Thyroid gland (tissue), 4 donors: ENCODE data around the gene GAD1. TPM values are rescaled to one million over a fixed set of nuclear protein-coding genes. Genes with fewer than 3 reads are reported as not detected.

Experiments used
- DNase-seq, 2 donors: peaks; one replicate each; pipeline ENCODE4 v3.0.0-alpha.2; 2019
- H3K27ac ChIP-seq, 3 donors: fragments of 200-600 bp; sonication (generic); 1 replicate in 2 of 3; 2 replicates in 1 of 3; pipeline ENCODE4 v1.5.1; 2016 to 2019; ENCODE audit warnings: mild to moderate bottlenecking in 1 of 3, moderate library complexity in 1 of 3
- H3K27me3 ChIP-seq: fragments of 200-600 bp; sonication (generic); one replicate; pipeline ENCODE4 v1.5.1; 2019
- H3K36me3 ChIP-seq, 2 donors: fragments of 200-600 bp; sonication (generic); one replicate each; pipeline ENCODE4 v1.5.1; 2016 to 2019
- H3K4me1 ChIP-seq, 2 donors: fragments of 200-600 bp; sonication (generic); one replicate each; pipeline ENCODE4 v1.5.1; 2017 to 2019
- H3K4me3 ChIP-seq, 3 donors: fragments of 200-600 bp; sonication (generic); replicated peaks in 1 of 3; 1 replicate in 2 of 3; 2 replicates in 1 of 3; pipeline ENCODE4 v1.5.1; 2016; ENCODE audit warnings: mild to moderate bottlenecking in 1 of 3
- H3K9me3 ChIP-seq: fragments of 200-600 bp; sonication (generic); one replicate; pipeline ENCODE4 v1.5.1; 2017
- POLR2A ChIP-seq, 2 donors: fragments of 450-650 bp; IDR thresholded peaks; one replicate each; pipeline ENCODE4 v1.6.1; 2017; ENCODE audit warnings: antibody characterized with exemption in 2 of 2, mild to moderate bottlenecking in 2 of 2, moderate library complexity in 1 of 2
- WGBS, 2 donors: methylation state at CpG; one replicate each; pipeline ENCODE4 v1.1.5; 2017; 5-methylcytosine and 5-hydroxymethylcytosine counted together
- intact Hi-C: fragments of 100-400 bp; cut with DNase I; formaldehyde crosslinking; loops from one replicate; pipeline ENCODE4 v1.15.1; 2023
- total RNA-seq, 4 donors: library from RNA; depleted of rRNA; stranded (reverse); fragments of >200 nt; gene quantifications; one replicate each; pipeline ENCODE4 v1.2.3, GENCODE V29; 2016
- TF ChIP-seq, protein P1 (sequence below), 6 experiments: fragments of 200-600 bp in 3 of 6; fragments of 450-650 bp in 3 of 6; sonication (generic) in 3 of 6; IDR thresholded peaks; one replicate each; pipeline ENCODE4 v1.5.1; 2016 to 2019; ENCODE audit warnings: antibody characterized with exemption in 6 of 6, mild to moderate bottlenecking in 2 of 6, inconsistent platforms in 1 of 6, moderate library complexity in 1 of 6

GAD1 gene
- total RNA-seq, 4 donors from 2014 or later = 0.11 to 0.94 (median 0.46) TPM

DNA sequence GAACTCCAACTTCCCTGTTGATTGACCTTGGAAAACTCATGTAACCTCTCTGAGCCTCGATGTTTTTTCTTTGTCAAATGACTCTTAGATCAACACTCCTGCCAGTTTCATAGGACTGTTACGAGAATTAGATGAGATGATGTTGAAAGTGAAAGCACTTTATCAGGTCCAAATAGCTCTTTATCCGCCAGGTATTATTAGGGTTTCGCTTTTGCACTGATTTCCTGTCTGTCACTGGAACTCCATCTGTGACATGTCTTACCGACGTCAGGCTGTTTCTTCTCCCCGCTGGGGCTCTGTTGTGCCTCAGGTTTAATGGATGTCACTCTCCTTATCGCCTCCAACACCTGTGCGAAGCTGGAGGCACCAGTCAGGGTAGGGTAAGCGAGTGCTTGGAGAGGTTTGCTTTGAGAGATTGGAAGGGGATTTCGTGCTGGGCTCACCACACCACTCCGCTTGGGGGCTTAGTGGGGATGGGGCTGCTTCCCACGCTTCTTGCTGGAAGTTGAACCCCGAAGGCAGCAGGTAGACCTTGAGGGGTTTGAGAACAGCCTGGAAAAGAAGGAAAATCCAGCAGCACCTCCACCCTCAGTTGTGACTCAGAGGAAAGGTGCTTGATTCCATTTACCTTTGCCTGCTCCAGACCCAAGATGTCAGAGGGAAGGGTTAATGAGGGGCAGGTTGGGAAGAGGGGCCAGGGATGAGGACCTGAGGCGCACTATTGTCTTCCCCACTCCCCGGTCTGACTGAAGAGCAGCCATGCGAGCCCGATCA lies 4.3 kb downstream of the GAD1 start:
- H3K9me3 ChIP-seq = no peaks in the 10 kb centered on the region
- peaks cover 60 to 74% of the 10 kb centered on the region in 2 donors for H3K4me1 ChIP-seq
- DNase-seq = no peak
- intact Hi-C loops = no loop called here
- H3K36me3 ChIP-seq = no peaks in the 10 kb centered on the region
- H3K4me3 ChIP-seq = no peak overlapping the region
- H3K27ac ChIP-seq = no peak overlapping the region
- WGBS, 2 donors = 16 to 23% methylated on average over 18 of the region's 18 CpGs
- H3K27me3 ChIP-seq = peaks cover 43% of the 10 kb centered on the region
- no peak for TF ChIP-seq POLR2A (IDR thresholded peaks at IDR 0.05)
- TF ChIP-seq, protein P1, sequence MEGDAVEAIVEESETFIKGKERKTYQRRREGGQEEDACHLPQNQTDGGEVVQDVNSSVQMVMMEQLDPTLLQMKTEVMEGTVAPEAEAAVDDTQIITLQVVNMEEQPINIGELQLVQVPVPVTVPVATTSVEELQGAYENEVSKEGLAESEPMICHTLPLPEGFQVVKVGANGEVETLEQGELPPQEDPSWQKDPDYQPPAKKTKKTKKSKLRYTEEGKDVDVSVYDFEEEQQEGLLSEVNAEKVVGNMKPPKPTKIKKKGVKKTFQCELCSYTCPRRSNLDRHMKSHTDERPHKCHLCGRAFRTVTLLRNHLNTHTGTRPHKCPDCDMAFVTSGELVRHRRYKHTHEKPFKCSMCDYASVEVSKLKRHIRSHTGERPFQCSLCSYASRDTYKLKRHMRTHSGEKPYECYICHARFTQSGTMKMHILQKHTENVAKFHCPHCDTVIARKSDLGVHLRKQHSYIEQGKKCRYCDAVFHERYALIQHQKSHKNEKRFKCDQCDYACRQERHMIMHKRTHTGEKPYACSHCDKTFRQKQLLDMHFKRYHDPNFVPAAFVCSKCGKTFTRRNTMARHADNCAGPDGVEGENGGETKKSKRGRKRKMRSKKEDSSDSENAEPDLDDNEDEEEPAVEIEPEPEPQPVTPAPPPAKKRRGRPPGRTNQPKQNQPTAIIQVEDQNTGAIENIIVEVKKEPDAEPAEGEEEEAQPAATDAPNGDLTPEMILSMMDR (IDR thresholded peaks at IDR 0.05) = no peak

DNA sequence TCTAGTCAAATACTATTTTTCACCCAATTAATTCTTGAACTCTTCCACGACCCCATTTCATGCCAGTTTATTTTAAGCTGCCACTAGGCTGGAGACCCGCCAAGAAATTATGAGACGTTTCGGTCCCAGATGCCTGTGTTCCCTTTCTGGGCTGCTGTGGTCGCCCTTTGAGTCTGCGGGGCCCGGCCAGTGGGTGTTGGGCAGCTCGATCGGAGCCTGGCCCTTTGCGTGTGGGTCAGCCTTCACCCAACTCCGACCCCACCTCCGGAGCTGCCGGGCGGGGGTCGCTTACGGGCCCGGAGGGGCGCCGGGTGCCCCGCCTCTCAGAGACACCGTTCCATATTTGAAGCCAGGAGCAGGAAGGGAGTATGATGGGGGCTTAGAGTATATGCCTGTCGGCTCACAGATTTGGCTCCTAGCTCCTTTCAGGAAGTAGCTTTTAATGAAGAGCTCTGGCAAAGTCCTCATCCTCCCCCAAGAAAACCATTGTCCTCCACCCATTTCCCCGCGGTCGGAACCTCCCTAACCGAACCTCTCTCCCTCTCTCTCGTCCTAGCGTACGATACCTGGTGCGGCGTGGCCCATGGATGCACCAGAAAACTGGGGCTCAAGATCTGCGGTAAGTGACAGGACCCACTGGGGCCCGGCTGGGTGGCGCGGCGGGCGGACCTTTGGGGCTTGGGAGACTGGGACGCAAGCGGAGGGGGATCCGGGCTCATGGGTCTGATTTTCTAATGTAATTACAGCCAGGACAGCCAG lies 5.0 kb downstream of the GAD1 start:
- peaks cover 52 to 66% of the 10 kb centered on the region in 2 donors for H3K4me1 ChIP-seq
- H3K36me3 ChIP-seq = no peaks in the 10 kb centered on the region
- H3K9me3 ChIP-seq = no peaks in the 10 kb centered on the region
- peaks cover 43% of the 10 kb centered on the region for H3K27me3 ChIP-seq
- no peak for TF ChIP-seq POLR2A (IDR thresholded peaks at IDR 0.05)
- TF ChIP-seq, protein P1 (IDR thresholded peaks at IDR 0.05) = no peak
- intact Hi-C loops = no loop called here
- H3K27ac ChIP-seq = no peak overlapping the region
- WGBS, 2 donors = 14 to 15% methylated on average over 25 to 39 of the region's 40 CpGs
- DNase-seq = no peak
- no peak overlapping the region for H3K4me3 ChIP-seq

DNA sequence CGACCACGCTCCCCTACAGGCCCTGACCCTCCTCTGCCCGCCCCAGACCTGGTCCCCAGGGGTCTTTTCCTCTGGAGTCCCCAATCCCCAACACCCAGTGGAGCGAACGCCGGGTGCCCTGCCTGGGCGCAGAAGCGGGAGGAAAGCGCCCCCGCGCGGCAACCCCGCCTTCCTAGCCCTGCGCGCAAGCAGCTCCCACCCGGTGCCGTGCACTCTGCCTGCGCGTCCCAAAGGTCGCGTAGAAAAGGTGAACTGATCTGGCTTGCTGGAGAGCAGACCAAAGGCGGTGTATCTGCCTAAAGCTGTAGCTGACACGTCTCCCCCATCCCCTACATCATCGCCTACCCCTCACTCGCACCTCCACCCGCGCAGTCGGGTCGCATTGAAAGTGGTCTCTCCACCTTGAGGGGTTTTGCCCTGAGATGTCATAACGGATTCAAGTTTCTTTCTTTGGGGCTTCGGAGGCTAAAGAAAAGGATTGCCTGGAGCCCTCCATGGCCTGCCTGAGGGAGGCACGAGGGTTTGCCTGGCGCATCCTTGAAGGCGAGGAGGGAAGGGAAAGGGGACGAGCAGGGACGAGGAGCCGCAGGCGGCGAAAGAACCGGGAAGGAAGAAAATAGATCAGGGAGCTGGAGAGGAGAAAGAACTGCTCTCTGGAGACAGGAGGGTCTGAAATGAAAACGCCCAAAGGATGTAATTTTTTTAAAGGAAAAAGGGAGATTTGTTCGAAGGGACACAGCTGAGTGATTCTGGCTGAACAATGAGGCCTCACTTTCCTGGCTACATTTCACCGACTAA lies 5.8 kb downstream of the GAD1 start:
- 10 to 21% methylated on average over 22 to 41 of the region's 43 CpGs for WGBS, 2 donors
- no peaks in the 10 kb centered on the region for H3K36me3 ChIP-seq
- TF ChIP-seq, protein P1 (IDR thresholded peaks at IDR 0.05) = peak in 1 of 6 experiments; percentile 16
- TF ChIP-seq POLR2A (IDR thresholded peaks at IDR 0.05) = no peak
- H3K4me1 ChIP-seq = peaks cover 44 to 58% of the 10 kb centered on the region in 2 donors
- no peak for DNase-seq
- H3K27ac ChIP-seq = no peak overlapping the region
- peak overlapping the region in 1 of 3 donors; percentile 6 for H3K4me3 ChIP-seq
- H3K9me3 ChIP-seq = no peaks in the 10 kb centered on the region
- peaks cover 43% of the 10 kb centered on the region for H3K27me3 ChIP-seq
- intact Hi-C loops = no loop called here

DNA sequence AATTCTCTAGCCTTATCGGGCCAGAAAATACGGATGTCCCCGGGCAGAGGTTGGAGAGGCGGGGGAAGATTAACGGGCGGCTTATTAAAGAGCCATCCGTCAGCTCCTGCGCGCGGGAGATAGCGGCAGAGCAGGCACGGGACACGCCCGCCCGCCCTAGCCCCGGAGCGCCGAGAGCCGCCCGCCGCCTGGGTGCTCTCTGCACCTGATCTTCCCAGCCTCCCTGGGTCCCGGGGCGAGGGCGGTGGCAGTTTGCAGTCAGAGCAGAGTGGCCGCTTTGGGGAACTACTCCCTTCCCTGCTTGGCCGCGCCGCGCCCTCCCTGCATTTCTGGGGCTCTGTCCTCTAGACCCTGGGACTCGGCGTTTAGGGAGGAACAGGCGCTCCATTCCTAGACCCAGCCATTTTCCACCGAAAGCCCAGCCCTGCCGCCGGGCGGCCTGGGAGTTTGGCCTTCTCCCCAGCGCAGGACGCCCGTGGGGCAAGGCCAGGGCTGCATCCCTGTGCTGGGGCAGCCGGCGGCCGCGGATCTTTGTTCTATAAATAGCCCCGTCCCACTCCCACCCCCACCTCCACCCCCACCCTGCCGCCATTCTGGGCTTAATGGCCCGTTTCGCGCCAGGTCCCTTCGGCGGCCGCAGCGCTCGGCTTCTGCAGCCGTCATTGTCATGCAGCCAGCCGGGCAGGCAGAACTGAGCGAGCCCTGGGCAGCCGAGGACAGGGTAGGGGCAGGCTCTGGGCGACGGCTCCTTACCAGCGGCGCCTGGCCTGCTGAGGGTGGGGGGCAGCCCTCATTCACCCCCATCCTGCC lies 6.6 kb downstream of the GAD1 start:
- Histone ChIP-seq H3K27ac (no peak overlapping the region), H3K36me3 (no peaks in the 10 kb centered on the region), H3K4me1 (peaks cover 36 to 50% of the 10 kb centered on the region in 2 donors), H3K27me3 (peaks cover 38% of the 10 kb centered on the region), H3K4me3 (peak overlapping the region in 1 of 3 donors; percentile 20), H3K9me3 (no peaks in the 10 kb centered on the region)
- DNase-seq = peak; percentile 31 to 36
- intact Hi-C loops = no loop called here
- WGBS, 2 donors = 4 to 12% methylated on average over 35 to 36 of the region's 61 CpGs
- TF ChIP-seq, protein P1 (IDR thresholded peaks at IDR 0.05) = no peak
- no peak for TF ChIP-seq POLR2A (IDR thresholded peaks at IDR 0.05)
